Inferior parietal cortex (tissue), 1 donor: ENCODE data around the gene SNTN.
"Not testable (repeated sequence)": the region's sequence is repeated elsewhere in the genome, so short reads cannot be mapped to it uniquely, and the experiment has no call there.

Source experiments
- DNase-seq: peaks from one replicate; pipeline ENCODE4 v3.0.0-alpha.2; 2016; ENCODE audit errors: extremely low spot score

The SNTN gene

GRCh38 chr3:63652066-63652725, at the start of gene SNTN:
Gene SNTN, plus strand, starts transcription at chr3:63652675. Its CDS starts 13 bp downstream, at chr3:63652688.
- no peak for DNase-seq

DNA sequence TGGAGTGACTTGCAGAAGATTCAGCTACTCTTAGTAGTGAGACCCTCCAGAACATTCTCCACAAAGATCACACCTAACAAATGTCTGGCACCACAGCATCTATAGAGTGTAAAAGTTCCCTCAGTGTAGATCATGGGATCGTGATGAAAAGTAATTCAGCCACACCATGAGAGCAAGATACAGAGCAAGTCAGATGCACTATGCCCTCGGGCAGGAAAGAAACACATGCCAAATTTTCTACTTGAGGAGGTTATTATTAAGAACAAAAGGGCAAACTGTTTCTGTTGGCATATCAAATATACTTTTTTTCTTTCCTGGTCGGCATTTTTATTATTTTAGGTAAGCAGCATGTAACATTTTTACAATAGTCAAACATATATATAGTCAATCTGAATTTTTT, 44.8 kb upstream of the SNTN start:
- no peak for DNase-seq

DNA sequence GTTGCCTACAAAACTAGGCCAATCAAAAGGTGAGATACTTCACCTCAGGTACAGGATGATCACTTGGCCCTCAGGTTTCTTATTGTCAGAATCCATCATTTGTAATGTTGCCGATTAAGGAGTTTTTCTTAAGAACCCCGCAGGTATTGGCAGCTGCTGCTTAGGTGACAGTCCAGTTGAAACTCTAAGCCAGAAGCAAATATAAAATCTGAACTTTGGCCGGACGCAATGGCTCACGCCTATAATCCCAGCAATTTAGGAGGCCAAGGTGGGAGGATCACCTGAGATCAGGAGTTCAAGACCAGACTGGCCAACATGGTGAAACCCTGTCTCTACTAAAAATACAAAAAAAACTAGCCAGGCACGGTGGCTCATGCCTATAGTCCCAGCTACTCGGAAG, 43.1 kb upstream of the SNTN start:
- DNase-seq: no peak

DNA sequence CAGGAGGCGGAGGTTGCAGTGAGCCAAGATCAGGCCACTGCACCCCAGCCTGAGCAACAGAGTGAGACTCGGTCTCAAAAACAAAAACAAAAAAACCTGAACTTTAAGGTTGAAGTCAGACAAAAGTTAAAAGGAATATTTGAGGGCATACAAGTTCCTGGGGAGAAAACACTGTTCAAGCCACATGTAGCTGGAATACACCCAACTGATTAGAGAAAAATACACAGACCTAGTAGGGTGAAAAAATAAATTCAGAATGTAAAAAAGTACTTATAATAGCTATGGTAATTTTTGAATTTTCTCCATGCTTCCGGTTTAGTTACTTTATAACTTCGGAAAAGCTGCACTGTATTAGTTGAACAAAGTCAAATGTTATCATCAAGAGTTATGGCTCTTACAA, 42.6 kb upstream of the SNTN start:
- no peak for DNase-seq

GRCh38 chr3:63611382-63611781, 41.1 kb upstream of the SNTN start:
- no peak for DNase-seq

DNA sequence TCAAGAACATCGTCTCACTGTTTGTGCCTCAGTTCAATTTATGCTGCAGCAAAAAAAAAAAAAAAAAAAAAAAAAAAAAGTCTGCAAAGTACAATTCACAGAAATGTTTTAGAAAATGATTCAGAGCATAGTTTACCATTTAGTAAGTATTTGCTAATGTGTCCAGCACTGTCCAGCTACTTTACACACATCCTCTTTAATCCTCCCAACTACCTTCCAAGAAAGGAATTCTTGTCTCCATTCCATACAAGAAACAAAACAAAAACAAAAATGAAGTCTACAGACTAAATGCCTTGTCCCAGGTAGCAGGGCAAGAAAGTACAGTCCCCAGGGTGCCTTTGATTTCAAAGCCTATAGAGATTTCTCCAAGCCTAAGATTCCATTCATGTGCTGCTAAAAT, 38.9 kb upstream of the SNTN start:
- DNase-seq: no peak

- no peak for DNase-seq
These were observed 35.1 kb upstream of the SNTN start for GRCh38 chr3:63617391-63617790.

DNA sequence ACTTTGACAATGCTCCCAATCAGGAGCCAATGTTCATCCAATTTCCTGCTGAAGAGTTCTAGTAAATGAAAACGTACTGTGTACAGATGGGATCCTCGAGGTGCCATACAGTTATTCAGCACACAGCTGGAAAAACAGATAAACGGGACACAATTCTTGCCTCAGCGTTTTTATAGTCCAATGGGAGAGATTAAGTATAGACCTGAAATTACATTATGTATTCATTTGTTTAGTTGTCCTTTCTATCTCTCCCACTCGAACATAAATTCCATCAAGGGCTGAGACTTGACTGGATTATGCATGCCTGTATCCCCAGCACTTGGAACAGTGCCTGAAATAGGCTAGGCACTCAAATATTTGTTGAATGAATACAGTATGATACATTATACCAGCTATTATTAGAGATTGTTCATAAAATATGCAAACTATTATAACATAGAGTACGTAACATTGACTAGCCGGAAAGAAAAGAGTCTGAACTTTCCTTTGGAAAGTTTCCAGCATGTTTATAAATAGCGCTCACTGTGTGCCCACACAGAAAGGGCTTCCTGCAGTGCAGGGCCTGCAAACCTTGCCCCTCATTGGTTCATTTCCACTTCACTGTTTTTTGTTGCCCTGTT, 27.4 kb upstream of the SNTN start:
- DNase-seq: no peak

DNA sequence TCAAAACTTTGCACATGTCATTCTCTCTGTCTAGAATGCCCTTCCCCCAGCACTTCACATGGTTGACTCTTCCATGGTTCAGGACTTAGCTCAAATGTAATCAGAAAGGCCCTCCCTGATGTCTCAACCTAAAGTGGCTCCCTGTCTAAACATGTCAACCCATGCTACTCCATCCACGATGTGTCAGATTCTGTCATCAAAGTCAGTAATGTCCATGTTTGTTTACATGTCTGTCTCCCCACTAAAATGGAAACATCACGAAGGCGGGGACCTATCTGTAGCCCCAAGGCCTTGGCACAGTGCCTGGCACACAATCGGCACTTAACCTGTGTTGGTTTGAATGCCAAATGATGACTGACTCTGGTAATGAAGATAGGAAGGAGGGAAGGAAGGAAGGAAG, 20.8 kb upstream of the SNTN start:
- no peak for DNase-seq

DNA sequence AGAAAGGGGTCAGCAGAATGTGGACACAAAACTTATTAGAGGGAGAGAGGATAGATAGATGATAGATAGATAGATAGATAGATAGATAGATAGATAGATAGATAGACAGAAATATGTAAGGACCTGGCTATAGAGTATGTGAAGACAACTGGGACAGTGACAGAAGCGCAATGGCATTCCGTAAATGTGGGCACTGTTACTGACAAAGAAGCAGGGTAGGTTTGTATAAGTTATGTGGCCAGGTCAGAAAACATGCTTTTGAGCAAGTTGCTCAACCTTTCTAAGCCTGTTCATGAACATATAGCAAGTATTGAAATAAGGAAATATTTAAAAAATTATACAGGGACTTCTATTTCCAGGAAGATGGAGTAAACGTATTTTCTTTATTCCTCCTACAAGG, 17.3 kb upstream of the SNTN start:
- no peak for DNase-seq

DNA sequence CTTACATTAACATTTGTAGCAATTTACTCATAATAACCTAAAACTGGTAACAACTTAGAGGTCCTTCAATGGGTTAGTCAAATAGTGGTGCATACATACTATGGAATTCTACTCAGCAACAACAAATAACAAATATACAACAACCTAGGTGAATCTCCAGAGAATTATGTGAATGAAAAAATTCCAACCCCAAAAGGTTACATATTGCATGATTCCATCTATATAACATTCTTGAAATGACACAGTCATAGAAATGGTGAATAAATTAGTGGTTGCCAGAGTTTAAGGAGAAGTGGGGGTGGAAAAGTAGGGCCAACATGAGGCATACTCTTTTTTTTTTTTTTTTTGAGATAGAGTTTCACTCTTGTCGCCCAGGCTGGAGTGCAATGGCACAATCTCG, 12.7 kb upstream of the SNTN start:
- DNase-seq: no peak

- DNase-seq: no peak
These were observed 10.0 kb upstream of the SNTN start for GRCh38 chr3:63642488-63642887.

GRCh38 chr3:63644212-63644797, 8.2 kb upstream of the SNTN start:
- no peak for DNase-seq

- not testable (repeated sequence) for DNase-seq
These were observed 7.3 kb upstream of the SNTN start for GRCh38 chr3:63644928-63645781.

DNA sequence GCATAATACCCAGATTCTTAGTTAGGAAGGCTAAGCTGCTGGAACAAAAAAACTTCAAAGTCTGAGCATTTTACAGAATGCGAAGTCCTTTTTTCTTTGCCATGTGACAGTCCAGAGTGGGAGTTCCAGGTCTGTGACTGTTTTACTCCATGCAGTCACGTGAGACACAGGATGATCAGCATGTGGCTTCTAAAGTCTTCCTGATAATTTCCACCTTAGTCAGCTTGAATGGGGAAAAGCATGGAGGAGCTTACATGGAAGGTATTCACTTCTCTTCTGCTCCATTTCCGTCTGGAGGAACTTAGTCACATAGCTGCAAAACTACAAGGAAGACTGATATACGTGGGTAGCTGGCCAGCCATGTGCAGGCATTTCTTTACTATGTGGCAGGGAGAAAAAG, 1.7 kb downstream of the SNTN start:
- no peak for DNase-seq

DNA sequence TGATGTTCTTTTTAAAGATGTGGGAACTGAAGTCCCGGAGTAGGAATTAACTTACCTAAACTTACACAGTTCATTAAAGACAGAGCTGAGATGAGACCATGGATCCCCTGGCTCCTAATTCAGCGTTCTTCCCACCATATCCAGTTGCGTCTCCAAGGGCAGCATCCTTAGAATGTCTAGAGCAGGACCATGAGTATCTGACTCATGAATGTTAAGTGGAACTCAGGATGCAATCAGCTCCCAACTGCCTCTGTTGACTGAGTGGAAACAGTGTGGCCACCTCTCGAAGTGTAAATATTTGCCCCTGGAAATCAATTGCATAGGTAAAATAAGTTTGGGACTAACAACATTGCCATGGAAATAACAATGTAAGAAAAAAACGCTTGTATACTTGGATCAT, 2.5 kb downstream of the SNTN start:
- no peak for DNase-seq

DNA sequence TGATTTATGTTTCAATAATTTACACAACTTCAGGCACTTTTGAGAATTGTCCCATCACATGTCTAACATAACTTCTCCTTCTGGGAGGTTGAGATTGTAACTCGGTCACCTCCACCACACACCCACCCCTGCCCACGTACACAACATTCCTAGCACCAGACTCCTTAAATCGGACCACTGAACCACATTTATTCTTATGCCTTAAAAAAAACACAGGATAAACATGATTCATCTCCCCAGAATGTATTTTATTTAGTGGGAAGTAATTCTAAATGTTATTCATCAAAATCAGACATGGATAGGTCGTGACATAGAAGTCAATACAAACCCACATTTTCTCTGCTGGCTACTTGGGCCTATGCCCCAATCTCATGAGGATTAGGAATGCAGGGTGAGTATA, 3.0 kb downstream of the SNTN start:
- no peak for DNase-seq

- no peak for DNase-seq
These were observed 4.3 kb downstream of the SNTN start for GRCh38 chr3:63656786-63657185.

DNA sequence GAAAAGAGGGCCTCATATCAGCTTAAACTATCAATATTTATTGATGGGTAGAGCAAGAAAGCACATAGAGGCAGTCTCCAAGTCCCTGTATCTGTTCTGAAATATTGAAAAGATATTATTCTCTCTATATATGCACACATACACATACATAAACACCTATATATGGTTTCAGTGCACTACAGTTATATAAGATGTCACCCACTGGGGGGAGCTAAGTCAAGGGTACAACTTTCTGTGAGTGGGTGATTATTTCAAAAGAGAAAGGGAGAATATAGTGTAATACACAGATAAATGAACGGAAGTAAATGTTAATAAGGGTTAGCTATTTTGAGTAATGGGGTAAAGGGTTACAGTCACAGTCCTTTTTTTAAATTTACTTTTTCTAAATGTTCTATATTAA, 8.8 kb downstream of the SNTN start:
- no peak for DNase-seq

- no peak for DNase-seq
These were observed 9.5 kb downstream of the SNTN start for GRCh38 chr3:63662011-63662410.

DNA sequence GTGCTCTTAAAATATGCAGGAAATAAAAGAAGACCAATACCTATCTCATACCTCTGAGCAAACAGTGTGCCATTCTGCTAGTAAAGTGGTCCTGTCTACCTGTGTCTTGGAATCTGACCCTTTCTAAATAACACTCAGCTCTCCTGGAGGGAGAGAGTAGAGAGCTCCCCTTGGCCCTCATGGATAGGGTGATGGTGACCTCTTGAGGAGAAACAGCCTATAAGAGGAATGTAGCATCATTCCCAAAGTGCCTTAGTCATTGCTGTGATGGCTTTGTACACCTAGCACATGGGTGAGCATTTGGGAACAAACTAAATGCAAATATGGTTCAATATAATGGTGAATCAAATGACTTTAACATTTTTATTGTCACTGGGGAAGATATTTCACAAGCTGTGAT, 10.0 kb downstream of the SNTN start:
- DNase-seq: no peak

DNA sequence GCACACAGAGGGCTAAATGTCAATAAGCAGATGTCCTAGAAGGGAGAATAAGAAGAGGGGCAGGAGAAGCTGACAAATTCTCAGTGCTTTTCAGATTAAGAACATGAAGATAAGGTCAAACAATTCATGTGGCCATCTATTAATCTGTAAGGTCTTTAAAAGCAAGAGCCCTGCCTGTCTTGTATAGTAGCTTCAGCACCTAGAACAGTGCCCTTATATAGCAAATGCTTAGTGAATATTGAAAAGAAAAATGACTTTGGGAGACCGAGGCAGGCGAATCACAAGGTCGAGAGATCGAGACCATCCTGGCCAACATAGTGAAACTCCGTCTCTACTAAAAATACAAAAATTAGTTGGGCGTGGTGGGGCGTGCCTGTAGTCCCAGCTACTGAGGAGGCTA, 18.1 kb downstream of the SNTN start:
- no peak for DNase-seq

- DNase-seq: no peak
These were observed 20.6 kb downstream of the SNTN start for GRCh38 chr3:63673111-63673510.
